Nephron progenitor cell (in vitro differentiated cells): ENCODE measurements around the gene DNAI4.

Experiments used
- DNase-seq: peaks from one replicate; pipeline ENCODE4 v3.0.0; 2021
- H3K27ac Mint-ChIP-seq: 2 replicates; pipeline ENCODE4 v1.8.0; 2021; ENCODE audit warnings: mild to moderate bottlenecking, moderate library complexity, mixed read lengths
- H3K27me3 Mint-ChIP-seq: 2 replicates; pipeline ENCODE4 v1.8.0; 2021; ENCODE audit warnings: mild to moderate bottlenecking, low read depth, mixed read lengths; ENCODE audit not compliant: poor library complexity
- H3K36me3 Mint-ChIP-seq: 2 replicates; pipeline ENCODE4 v1.8.0; 2021; ENCODE audit warnings: low read depth, mixed read lengths
- H3K4me1 Mint-ChIP-seq: 2 replicates; pipeline ENCODE4 v1.8.0; 2021; ENCODE audit warnings: mixed read lengths
- H3K4me3 Mint-ChIP-seq: 2 replicates; pipeline ENCODE4 v1.8.0; 2021; ENCODE audit warnings: mild to moderate bottlenecking, moderate library complexity, mixed read lengths
- H3K9me3 Mint-ChIP-seq: 2 replicates; pipeline ENCODE4 v1.8.0; 2021; ENCODE audit warnings: mild to moderate bottlenecking, moderate library complexity, mixed read lengths
- TF ChIP-seq, protein P1 (sequence below): fragments of 200-600 bp; sonication (generic); IDR thresholded peaks from 2 replicates; pipeline ENCODE4 v1.5.0; 2021; ENCODE audit warnings: antibody characterized with exemption

The DNAI4 gene

DNA sequence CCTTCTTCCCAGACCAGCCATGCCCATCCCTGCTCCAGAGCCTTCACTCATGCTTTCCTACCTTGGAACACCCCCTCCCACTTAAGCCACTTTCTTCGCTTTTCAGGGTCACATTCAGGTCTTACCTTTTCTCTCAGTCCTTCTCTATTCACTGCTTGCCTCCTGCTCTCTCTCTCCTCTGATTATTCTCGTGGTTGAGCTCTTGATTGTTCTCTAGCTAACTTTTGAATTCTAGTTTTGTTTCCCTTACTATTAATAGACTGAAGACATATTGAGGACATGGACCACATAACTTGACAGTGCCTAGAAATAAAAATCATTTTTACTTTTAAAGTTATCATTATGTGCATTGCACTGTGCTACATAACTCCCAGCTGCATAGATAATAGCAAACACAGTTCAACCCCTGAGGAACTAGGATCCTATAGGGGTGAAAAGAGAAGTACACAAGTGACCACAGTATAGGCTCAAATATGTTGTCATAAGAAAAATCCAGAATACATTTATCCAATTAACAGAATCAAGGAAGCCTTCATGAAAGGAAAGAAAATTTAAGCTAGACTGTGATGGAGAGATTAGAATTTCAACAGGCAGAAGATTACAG is 145.1 kb downstream of the DNAI4 start:
- Mint-ChIP-seq H3K4me3 (no peak overlapping the region), H3K9me3 (peaks cover 45% of the 10 kb centered on the region), H3K27me3 (peaks cover 9% of the 10 kb centered on the region), H3K36me3 (peaks cover 10% of the 10 kb centered on the region), H3K27ac (no peak overlapping the region), H3K4me1 (no peaks in the 10 kb centered on the region)
- no peak for DNase-seq
- TF ChIP-seq, protein P1, sequence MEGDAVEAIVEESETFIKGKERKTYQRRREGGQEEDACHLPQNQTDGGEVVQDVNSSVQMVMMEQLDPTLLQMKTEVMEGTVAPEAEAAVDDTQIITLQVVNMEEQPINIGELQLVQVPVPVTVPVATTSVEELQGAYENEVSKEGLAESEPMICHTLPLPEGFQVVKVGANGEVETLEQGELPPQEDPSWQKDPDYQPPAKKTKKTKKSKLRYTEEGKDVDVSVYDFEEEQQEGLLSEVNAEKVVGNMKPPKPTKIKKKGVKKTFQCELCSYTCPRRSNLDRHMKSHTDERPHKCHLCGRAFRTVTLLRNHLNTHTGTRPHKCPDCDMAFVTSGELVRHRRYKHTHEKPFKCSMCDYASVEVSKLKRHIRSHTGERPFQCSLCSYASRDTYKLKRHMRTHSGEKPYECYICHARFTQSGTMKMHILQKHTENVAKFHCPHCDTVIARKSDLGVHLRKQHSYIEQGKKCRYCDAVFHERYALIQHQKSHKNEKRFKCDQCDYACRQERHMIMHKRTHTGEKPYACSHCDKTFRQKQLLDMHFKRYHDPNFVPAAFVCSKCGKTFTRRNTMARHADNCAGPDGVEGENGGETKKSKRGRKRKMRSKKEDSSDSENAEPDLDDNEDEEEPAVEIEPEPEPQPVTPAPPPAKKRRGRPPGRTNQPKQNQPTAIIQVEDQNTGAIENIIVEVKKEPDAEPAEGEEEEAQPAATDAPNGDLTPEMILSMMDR, result no peak

DNA sequence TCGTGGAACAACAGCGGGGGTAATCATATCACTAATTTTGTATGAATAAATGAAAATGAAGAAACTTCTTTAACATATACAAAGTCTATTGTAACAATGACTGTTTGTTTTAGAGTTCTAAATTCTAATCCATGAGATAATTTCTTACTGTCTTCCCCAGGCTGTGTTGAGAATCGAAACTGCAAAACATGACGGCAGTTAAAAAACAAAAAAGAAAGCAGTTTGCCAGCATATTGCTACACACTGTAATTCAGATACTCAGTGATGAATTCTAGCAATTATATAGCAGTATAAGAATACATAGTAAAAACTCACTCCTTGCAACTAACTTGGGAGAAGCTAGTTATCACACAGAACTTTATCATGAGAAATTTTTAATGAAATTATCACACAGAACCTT is 145.7 kb downstream of the DNAI4 start:
- Mint-ChIP-seq H3K27me3 (peaks cover 9% of the 10 kb centered on the region), H3K36me3 (peaks cover 10% of the 10 kb centered on the region), H3K9me3 (peaks cover 40% of the 10 kb centered on the region), H3K4me1 (peaks cover 4% of the 10 kb centered on the region), H3K4me3 (no peak overlapping the region), H3K27ac (no peak overlapping the region)
- TF ChIP-seq, protein P1, result no peak
- DNase-seq, result no peak

DNA sequence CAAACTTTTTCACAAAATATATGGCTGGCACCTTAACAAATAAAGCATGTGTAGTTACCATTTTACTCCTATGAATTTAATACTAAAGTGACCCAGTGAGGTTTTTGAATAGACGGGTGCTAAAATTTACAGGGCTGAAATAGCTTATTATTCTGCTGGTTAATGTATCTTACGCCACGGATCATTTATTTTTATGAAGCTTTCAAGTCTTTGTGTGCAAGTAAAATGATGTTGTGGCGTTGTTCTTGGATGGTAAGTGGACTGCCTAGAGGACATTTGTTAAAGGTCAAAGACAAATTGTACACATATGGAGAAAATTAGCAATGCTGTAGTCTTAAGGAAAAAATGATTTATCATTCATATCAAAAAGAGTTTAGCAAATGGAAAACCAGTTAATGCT is 146.4 kb downstream of the DNAI4 start:
- H3K36me3 Mint-ChIP-seq, result peaks cover 10% of the 10 kb centered on the region
- H3K27ac Mint-ChIP-seq, result no peak overlapping the region
- no peak overlapping the region for H3K4me3 Mint-ChIP-seq
- H3K9me3 Mint-ChIP-seq, result peaks cover 38% of the 10 kb centered on the region
- H3K27me3 Mint-ChIP-seq, result peaks cover 9% of the 10 kb centered on the region
- H3K4me1 Mint-ChIP-seq, result peaks cover 6% of the 10 kb centered on the region
- DNase-seq, result no peak
- TF ChIP-seq, protein P1, result no peak

DNA sequence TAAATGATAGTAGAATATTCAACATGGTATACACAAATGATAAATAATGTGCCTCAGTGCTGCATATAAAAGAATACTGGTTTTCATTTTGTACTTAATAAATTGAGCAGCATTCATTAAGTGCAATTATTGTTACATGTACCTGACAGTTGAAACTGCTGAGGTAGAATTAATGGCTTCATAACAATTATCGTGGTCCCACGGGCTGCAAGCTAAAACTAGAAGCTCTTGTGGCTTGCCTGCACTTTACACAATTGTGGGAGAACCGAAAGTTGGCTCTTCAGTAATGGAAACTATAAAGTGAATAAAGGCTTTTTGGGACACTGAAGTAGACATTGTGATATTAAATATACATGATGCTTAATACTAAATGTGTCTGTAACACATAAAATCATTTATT is 146.8 kb downstream of the DNAI4 start:
- Mint-ChIP-seq H3K27ac (no peak overlapping the region), H3K27me3 (peaks cover 9% of the 10 kb centered on the region), H3K9me3 (peaks cover 35% of the 10 kb centered on the region), H3K36me3 (peaks cover 10% of the 10 kb centered on the region), H3K4me3 (no peak overlapping the region), H3K4me1 (peaks cover 6% of the 10 kb centered on the region)
- TF ChIP-seq, protein P1, result no peak
- DNase-seq, result no peak

DNA sequence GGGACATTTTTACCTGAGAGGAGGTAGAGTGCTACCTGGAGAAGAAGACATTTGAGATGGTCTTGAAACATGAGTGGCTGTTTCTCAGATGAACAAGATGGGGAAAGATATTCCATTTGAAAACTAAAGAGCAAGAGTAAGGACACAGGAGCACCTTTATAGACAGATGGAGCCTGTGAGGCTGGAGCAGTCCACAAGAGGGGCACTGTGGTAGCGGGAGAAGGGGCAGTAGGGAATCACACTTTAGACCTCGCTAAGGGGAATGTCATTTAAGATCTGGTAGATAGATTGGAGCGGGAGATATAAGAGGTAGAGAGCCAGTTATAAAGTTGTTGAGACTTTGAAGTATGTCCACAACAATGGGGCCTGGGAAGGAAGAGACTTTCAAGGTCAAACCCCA is 149.0 kb downstream of the DNAI4 start:
- Mint-ChIP-seq H3K27ac (no peak overlapping the region), H3K9me3 (peaks cover 15% of the 10 kb centered on the region), H3K27me3 (peaks cover 9% of the 10 kb centered on the region), H3K36me3 (peaks cover 10% of the 10 kb centered on the region), H3K4me1 (peaks cover 6% of the 10 kb centered on the region), H3K4me3 (no peak overlapping the region)
- TF ChIP-seq, protein P1, result no peak
- no peak for DNase-seq

DNA sequence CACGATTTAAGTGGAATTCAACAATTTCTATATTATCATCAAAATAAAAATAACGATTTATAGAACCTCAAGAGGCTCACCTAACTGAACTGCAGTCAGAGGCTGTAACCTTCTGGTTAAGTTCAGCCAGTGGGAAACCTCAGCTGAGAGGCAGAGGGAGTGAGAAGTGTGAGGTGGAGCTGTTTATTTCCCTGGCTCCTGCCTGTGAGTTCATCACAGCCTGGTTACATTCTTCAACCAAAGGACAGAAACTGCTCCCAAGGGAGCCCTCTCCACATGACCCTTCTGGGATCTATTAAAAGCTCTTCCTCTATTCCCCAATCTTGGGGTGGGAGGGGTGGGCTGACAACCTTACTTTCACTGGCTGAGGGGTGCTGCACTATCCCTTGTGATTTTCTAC is 150.2 kb downstream of the DNAI4 start:
- Mint-ChIP-seq H3K36me3 (peaks cover 3% of the 10 kb centered on the region), H3K27ac (no peak overlapping the region), H3K27me3 (peaks cover 4% of the 10 kb centered on the region), H3K4me1 (peaks cover 6% of the 10 kb centered on the region), H3K4me3 (no peak overlapping the region), H3K9me3 (peaks cover 3% of the 10 kb centered on the region)
- TF ChIP-seq, protein P1, result no peak
- peak; percentile 4 for DNase-seq
